Measurements from ENCODE around the gene EGFL7.

GRCh38 chr9:136630662-136630992 is 32.1 kb upstream of the EGFL7 start:
- TF ChIP-seq FOXM1 (IDR thresholded peaks at IDR 0.05; ENCODE audit: low read depth, low read length): no peak
- TF ChIP-seq CTCF (IDR thresholded peaks at IDR 0.05 in 2 of 3, conservative IDR thresholded peaks at IDR 0.05 in 1 of 3; ENCODE audit: control insufficient read depth in 2 of 3, extremely low read depth in 1 of 3, insufficient read depth in 1 of 3, low read depth in 3 of 3, low read length in 3 of 3): no peak
- TF ChIP-seq, protein P1, sequence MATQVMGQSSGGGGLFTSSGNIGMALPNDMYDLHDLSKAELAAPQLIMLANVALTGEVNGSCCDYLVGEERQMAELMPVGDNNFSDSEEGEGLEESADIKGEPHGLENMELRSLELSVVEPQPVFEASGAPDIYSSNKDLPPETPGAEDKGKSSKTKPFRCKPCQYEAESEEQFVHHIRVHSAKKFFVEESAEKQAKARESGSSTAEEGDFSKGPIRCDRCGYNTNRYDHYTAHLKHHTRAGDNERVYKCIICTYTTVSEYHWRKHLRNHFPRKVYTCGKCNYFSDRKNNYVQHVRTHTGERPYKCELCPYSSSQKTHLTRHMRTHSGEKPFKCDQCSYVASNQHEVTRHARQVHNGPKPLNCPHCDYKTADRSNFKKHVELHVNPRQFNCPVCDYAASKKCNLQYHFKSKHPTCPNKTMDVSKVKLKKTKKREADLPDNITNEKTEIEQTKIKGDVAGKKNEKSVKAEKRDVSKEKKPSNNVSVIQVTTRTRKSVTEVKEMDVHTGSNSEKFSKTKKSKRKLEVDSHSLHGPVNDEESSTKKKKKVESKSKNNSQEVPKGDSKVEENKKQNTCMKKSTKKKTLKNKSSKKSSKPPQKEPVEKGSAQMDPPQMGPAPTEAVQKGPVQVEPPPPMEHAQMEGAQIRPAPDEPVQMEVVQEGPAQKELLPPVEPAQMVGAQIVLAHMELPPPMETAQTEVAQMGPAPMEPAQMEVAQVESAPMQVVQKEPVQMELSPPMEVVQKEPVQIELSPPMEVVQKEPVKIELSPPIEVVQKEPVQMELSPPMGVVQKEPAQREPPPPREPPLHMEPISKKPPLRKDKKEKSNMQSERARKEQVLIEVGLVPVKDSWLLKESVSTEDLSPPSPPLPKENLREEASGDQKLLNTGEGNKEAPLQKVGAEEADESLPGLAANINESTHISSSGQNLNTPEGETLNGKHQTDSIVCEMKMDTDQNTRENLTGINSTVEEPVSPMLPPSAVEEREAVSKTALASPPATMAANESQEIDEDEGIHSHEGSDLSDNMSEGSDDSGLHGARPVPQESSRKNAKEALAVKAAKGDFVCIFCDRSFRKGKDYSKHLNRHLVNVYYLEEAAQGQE (IDR thresholded peaks at IDR 0.05; ENCODE audit: low read depth, low read length): no peak
- TF ChIP-seq ZZZ3 (IDR thresholded peaks at IDR 0.05; ENCODE audit: control insufficient read depth, insufficient read length, low read depth): no peak
- TF ChIP-seq EZH2 (IDR thresholded peaks at IDR 0.05; ENCODE audit: borderline replicate concordance, control insufficient read depth, low read depth, low read length): no peak
- no peak; the same call in 1 of the 2 replicates for TF ChIP-seq TCF3 (IDR thresholded peaks at IDR 0.05; ENCODE audit: borderline replicate concordance, insufficient read depth, low read depth, low read length)
- TF ChIP-seq MAX (IDR thresholded peaks at IDR 0.05; ENCODE audit: low read depth, low read length): no peak
- TF ChIP-seq CHD2 (IDR thresholded peaks at IDR 0.05; ENCODE audit: borderline replicate concordance, low read depth, low read length): no peak
- TF ChIP-seq YBX1 (IDR thresholded peaks at IDR 0.05): no peak
- no peak for TF ChIP-seq CHD1 (IDR thresholded peaks at IDR 0.05; ENCODE audit: low read depth, low read length)
- TF ChIP-seq, protein P2, sequence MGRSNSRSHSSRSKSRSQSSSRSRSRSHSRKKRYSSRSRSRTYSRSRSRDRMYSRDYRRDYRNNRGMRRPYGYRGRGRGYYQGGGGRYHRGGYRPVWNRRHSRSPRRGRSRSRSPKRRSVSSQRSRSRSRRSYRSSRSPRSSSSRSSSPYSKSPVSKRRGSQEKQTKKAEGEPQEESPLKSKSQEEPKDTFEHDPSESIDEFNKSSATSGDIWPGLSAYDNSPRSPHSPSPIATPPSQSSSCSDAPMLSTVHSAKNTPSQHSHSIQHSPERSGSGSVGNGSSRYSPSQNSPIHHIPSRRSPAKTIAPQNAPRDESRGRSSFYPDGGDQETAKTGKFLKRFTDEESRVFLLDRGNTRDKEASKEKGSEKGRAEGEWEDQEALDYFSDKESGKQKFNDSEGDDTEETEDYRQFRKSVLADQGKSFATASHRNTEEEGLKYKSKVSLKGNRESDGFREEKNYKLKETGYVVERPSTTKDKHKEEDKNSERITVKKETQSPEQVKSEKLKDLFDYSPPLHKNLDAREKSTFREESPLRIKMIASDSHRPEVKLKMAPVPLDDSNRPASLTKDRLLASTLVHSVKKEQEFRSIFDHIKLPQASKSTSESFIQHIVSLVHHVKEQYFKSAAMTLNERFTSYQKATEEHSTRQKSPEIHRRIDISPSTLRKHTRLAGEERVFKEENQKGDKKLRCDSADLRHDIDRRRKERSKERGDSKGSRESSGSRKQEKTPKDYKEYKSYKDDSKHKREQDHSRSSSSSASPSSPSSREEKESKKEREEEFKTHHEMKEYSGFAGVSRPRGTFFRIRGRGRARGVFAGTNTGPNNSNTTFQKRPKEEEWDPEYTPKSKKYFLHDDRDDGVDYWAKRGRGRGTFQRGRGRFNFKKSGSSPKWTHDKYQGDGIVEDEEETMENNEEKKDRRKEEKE (IDR thresholded peaks at IDR 0.05): no peak

Measured in GM12878 (cell line).